Progenitor cell of endocrine pancreas (in vitro differentiated cells): ENCODE results near the gene MON2. TPM values are rescaled to one million over a fixed set of nuclear protein-coding genes. Genes with fewer than 3 reads are reported as not detected.
"Not testable (repeated sequence)": the region's sequence is repeated elsewhere in the genome, so short reads cannot be mapped to it uniquely, and the experiment has no call there.

Source experiments
- DNase-seq: peaks from one replicate; pipeline ENCODE4 v3.0.0; 2021; ENCODE audit warnings: low spot score; ENCODE audit not compliant: unreplicated experiment
- H3K27ac Mint-ChIP-seq: 2 replicates; pipeline ENCODE4 v1.8.0; 2021; ENCODE audit warnings: mild to moderate bottlenecking, moderate library complexity, mixed read lengths
- H3K27me3 Mint-ChIP-seq: 2 replicates; pipeline ENCODE4 v1.8.0; 2021; ENCODE audit warnings: mixed read lengths
- H3K36me3 Mint-ChIP-seq: 2 replicates; pipeline ENCODE4 v1.8.0; 2022; ENCODE audit warnings: mixed read lengths; ENCODE audit not compliant: insufficient read depth
- H3K4me1 Mint-ChIP-seq: 2 replicates; pipeline ENCODE4 v1.8.0; 2021; ENCODE audit warnings: low read depth, mixed read lengths
- H3K4me3 Mint-ChIP-seq: 2 replicates; pipeline ENCODE4 v1.8.0; 2021; ENCODE audit warnings: low read depth, mild to moderate bottlenecking, moderate library complexity, mixed read lengths
- H3K9me3 Mint-ChIP-seq: 2 replicates; pipeline ENCODE4 v1.8.0; 2021; ENCODE audit warnings: low read depth, mixed read lengths
- total RNA-seq: library from RNA; stranded (reverse); gene quantifications from 2 replicates; pipeline ENCODE4 v1.2.1, GENCODE V29; 2021
- TF ChIP-seq, protein P1 (sequence below): fragments of 200-600 bp; sonication (generic); IDR thresholded peaks from one replicate; pipeline ENCODE4 v1.5.0; 2021; ENCODE audit warnings: antibody characterized with exemption, mild to moderate bottlenecking; ENCODE audit not compliant: unreplicated experiment

MON2 gene
- total RNA-seq, 1 donor from 2014 or later, result 53.1 TPM

DNA sequence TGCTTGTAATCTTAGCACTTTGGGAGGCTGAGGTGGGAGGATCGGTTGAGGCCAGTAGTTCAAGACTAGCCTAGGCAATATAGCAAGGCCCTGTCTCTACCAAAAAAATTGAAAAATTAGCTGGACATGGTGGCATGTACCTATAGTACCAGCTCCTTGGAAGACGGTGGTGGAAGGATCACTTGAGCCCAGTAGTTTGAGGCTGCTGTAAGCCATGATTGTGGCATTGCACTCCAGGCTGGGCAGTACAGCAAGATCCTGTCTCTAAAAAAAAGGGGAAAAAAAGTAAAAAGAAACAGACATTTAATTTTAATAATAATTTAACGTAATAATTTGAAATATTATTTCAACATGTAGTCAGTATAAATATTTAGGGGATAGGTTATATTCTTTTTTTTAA is 16.1 kb downstream of the MON2 start:
- H3K9me3 Mint-ChIP-seq, result no peaks in the 10 kb centered on the region
- peaks cover 2% of the 10 kb centered on the region for H3K4me1 Mint-ChIP-seq
- H3K36me3 Mint-ChIP-seq, result peaks cover 8% of the 10 kb centered on the region
- H3K4me3 Mint-ChIP-seq, result no peak overlapping the region
- TF ChIP-seq, protein P1, sequence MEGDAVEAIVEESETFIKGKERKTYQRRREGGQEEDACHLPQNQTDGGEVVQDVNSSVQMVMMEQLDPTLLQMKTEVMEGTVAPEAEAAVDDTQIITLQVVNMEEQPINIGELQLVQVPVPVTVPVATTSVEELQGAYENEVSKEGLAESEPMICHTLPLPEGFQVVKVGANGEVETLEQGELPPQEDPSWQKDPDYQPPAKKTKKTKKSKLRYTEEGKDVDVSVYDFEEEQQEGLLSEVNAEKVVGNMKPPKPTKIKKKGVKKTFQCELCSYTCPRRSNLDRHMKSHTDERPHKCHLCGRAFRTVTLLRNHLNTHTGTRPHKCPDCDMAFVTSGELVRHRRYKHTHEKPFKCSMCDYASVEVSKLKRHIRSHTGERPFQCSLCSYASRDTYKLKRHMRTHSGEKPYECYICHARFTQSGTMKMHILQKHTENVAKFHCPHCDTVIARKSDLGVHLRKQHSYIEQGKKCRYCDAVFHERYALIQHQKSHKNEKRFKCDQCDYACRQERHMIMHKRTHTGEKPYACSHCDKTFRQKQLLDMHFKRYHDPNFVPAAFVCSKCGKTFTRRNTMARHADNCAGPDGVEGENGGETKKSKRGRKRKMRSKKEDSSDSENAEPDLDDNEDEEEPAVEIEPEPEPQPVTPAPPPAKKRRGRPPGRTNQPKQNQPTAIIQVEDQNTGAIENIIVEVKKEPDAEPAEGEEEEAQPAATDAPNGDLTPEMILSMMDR, result no peak
- H3K27ac Mint-ChIP-seq, result no peak overlapping the region
- DNase-seq, result no peak
- H3K27me3 Mint-ChIP-seq, result no peaks in the 10 kb centered on the region

DNA sequence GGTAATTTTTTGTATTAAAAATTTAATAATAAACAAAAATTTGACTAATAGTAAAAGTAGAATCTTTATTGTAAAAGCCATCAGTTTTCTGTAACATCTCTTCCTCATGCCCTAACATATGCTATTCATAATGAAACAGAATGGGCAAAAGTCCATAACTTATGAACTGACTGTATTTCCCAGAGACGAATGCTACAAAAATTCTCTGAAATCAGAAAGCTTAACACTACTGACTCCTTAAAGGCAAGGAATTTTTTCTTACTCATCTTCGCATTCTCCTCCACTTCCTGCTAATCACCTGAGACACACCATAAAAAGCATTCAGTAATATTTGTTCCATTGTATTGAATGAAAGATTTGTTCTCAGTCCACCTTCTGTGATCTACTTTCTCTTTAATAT is 17.6 kb downstream of the MON2 start:
- Mint-ChIP-seq H3K9me3 (no peaks in the 10 kb centered on the region), H3K4me1 (no peaks in the 10 kb centered on the region), H3K27ac (no peak overlapping the region), H3K36me3 (peaks cover 5% of the 10 kb centered on the region), H3K4me3 (no peak overlapping the region), H3K27me3 (no peaks in the 10 kb centered on the region)
- DNase-seq, result no peak
- TF ChIP-seq, protein P1, result no peak

DNA sequence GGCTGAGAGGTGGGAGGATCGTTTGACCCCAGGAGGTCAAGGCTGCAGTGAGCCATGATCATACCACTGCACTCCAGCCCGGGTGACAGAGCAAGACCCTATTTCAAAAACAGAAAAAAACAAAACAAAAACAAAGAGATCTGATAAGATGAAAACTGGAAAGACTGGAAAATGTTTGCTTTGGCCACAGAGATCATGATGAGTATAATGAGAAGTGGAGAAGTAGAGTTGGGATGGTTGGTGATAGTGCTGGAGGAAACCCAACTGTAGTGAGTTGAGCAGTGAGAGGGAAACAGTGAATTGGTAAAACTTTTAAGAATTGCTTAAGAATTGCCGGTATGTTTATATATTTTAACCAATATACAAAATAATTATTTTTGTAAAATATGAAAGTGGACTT is 39.2 kb downstream of the MON2 start:
- Mint-ChIP-seq H3K36me3 (peaks cover 37% of the 10 kb centered on the region), H3K27ac (no peak overlapping the region), H3K4me1 (no peaks in the 10 kb centered on the region), H3K27me3 (no peaks in the 10 kb centered on the region), H3K4me3 (no peak overlapping the region), H3K9me3 (peaks cover 11% of the 10 kb centered on the region)
- TF ChIP-seq, protein P1, result no peak
- no peak for DNase-seq

DNA sequence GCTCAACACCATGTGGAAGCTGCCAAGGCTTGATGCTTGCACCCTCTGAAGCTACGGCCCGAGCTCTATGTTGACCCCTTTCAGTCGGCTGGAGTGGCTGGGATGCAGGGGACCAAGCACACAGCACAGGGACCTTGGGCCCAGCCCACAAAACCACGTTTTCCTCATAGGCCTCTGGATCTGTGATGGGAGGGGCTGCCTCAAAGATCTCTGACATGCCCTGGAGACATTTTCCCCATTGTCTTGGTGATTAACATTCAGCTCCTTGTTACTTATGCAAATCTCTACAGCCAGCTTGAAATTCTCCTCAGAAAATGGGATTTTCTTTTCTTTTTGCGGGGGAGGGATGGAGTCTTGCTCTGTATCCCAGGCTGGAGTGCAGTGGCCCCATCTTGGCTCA is 46.3 kb downstream of the MON2 start:
- Mint-ChIP-seq H3K27ac (no peak overlapping the region), H3K36me3 (peaks cover 62% of the 10 kb centered on the region), H3K4me1 (no peaks in the 10 kb centered on the region), H3K9me3 (peaks cover 33% of the 10 kb centered on the region), H3K27me3 (no peaks in the 10 kb centered on the region), H3K4me3 (no peak overlapping the region)
- TF ChIP-seq, protein P1, result no peak
- DNase-seq, result no peak

DNA sequence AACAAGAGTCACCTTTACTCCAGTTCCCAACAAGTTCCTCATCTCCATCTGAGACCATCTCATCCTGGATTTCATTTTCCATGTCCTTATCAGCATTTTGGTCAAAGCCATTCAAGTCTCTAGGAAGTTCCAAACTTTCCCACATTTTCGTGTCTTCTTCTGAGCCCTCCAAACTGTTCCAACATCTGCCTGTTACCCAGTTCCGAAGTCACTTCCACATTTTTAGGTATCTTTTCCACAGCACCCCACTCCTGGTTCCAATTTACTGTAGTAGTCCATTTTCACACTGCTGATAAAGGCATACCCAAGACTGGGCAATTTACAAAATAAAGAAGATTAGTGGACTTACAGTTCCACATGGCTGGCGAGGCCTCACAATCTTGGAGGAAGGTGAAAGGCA is 47.5 kb downstream of the MON2 start:
- Mint-ChIP-seq H3K36me3 (peaks cover 62% of the 10 kb centered on the region), H3K9me3 (peaks cover 33% of the 10 kb centered on the region)
- H3K27me3 Mint-ChIP-seq, DNase-seq, H3K4me3 Mint-ChIP-seq, H3K4me1 Mint-ChIP-seq, H3K27ac Mint-ChIP-seq: not testable (repeated sequence)

DNA sequence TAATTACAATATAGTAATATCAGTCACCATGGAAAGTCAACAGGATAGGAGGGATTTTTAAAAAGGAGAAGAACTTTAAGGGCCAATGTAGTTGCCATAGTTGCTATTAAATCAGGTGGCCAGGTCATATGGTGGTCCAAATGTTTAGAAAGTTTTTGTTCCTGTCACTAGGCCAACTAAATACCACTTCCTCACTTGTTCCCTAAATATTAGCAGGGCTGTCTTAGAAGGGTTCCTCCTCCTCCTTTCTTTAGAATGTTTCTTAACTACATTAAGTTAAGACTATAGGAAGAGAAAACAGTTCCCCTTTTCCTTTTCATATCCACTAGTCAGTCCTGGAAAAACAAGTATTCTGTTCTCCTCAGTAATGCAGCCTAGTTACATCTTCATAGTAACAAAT is 50.3 kb downstream of the MON2 start:
- Mint-ChIP-seq H3K36me3 (peaks cover 44% of the 10 kb centered on the region), H3K9me3 (peaks cover 16% of the 10 kb centered on the region)

More for the DNA sequence above, 50.3 kb downstream of the MON2 start:
- Mint-ChIP-seq H3K4me1 (peaks cover 3% of the 10 kb centered on the region), H3K27ac (no peak overlapping the region), H3K4me3 (no peak overlapping the region), H3K27me3 (no peaks in the 10 kb centered on the region)
- TF ChIP-seq, protein P1, result no peak
- no peak for DNase-seq
